Left hindlimb (tissue), 1 donor: Measurements from ENCODE around the gene PEX6.
"Not testable (repeated sequence)": the region's sequence is repeated elsewhere in the genome, so short reads cannot be mapped to it uniquely, and the experiment has no call there.

Source experiments
- DNase-seq: peaks from one replicate; pipeline ENCODE4 v3.0.0-alpha.2; 2018

PEX6 gene

GRCh38 chr6:42963179-42963854 lies 15.7 kb downstream of the PEX6 start:
- no peak for DNase-seq

- DNase-seq = no peak
Observed at GRCh38 chr6:42962502-42963178, 16.3 kb downstream of the PEX6 start.

GRCh38 chr6:42962096-42962495 lies 16.9 kb downstream of the PEX6 start:
- DNase-seq = no peak

DNA sequence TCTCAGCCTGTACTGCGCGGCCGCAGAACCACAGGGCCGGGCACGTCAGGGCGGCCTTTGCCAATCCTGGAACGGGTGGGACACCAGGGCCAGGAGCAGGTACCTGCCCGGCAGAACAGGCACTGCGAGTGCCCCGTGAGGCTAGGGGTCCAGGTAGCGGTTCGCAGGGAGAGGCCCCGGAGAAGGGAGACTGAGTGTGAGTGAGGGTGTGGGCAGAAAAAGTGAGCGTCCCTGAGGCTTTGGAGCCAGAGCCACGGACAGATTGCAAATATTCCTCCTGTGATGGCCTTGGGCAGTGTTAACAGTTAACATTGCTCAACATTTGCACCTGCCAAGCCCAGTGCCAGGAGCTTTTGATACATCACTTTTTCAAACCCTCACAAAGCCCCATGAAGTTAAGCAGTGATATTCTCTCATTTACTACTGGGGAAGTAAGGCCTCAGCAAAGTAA lies 17.9 kb downstream of the PEX6 start:
- DNase-seq = no peak

- DNase-seq = peak; percentile 48
Observed at GRCh38 chr6:42960243-42961019, 18.6 kb downstream of the PEX6 start, which contains the start of gene GNMT. Gene GNMT (plus strand): TSS chr6:42960754. CDS start chr6:42960768, 14 bp downstream.

GRCh38 chr6:42959917-42960242 lies 19.1 kb downstream of the PEX6 start:
- no peak for DNase-seq

DNA sequence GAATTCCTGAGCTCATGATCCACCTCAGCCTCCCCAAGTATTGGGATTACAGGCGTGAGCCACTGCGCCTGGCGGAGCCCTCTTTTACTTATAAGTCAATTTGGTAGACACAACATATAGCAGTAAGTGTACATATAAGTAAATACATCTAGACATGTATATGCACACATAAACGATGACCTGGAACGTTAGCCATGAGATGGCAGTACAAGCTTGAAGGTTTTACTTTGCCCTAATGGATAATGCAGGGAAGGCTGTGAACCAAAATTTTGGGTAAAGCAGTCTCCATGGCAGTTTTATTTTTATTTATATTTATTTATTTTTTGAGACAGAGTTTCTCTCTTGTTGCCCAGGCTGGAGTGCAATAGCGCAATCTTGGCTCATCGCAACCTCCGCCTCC lies 20.9 kb downstream of the PEX6 start:
- DNase-seq = no peak

DNA sequence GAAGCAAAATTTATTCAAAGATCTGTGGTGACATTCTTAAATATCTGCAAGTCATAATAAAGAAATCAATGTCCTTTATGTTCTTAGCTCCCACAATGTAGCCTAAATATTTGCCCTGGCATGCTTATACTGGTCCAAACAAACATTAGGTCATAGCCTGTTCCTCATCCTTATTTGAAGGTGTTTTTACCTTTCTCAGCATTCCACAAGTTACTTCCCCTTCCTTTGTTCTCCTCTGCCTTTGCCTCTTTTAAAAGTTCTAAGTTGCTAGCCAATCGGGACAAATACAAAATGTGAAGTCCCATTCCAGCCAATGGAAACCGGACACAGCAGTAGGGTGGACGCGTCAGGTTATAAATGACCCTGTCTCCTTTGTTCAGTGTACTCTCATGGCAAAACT lies 24.6 kb downstream of the PEX6 start:
- not testable (repeated sequence) for DNase-seq

DNA sequence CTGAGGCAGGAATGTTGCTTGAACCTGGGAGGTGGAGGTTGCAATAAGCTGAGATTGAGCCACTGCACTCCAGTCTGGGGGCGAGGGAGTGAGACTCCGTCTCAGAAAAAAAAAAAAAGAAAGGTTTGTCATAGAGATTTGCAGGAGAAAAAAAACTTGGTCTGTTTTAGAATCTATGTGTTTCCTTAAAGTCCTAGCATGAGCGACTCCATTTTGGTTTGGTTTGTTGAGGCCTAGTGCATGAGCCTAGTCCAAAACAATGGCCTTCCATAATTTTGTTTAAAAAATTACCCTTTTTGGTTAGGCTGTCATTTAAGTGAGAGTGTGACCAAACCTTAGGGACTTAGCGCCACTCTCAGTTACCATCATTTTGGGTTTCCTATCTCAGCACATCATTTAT lies 26.6 kb downstream of the PEX6 start:
- no peak for DNase-seq

DNA sequence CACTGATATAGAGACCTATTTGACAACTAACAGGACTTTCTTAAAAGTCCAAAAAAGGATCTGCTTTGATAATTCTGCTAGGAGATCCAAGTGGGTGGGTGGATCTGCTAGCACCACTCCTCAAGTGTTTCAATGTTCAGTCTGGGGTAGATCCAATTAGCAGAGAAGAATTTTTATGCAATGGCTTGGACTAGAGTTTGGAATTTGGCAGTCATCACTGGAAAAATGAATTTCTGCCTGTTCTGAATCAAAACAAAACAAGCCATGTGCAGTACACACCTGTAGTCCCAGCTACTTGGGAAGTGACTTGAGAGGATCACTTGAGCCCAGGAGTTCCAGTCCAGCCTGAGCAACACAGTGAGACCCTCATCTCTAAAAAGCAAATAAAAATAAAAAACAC lies 31.0 kb downstream of the PEX6 start:
- no peak for DNase-seq

DNA sequence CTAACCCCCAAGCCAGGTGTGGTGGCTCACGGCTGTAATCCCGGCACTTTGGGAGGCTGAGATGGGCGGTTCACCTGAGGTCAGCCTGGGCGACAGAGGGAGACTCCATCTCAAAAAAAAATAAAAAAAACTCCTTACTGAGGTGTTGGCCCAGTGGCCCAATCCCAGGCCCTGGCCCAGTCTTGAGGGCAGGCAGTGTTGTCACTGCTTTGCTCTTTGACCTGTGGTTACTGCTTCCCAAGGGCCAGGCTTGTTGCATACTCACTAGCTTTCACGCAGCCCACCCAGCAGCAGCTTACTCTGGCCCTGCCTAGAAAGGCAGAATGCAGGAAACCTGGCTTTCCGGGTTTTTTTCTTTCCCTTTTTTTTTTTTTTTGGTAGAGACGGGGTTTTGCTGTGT lies 36.5 kb downstream of the PEX6 start:
- DNase-seq = no peak

DNA sequence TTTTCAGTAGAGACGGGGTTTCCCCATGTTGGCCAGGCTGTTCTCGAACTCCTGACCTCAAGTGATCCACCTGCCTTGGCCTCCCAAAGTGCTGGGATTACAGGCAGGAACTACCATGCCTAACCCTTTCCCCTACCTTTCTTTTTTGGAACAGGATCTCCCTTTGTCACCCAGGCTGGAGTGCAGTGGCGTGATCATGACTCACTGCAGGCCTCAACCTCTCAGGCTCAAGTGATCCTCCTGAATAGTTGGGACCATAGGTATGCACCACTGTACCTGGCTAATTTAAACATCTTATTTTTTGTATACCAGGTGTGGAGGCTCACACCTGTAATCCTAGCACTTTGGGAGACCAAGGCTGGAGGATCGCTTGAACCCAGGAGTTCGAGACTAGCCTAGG lies 37.6 kb downstream of the PEX6 start:
- not testable (repeated sequence) for DNase-seq

DNA sequence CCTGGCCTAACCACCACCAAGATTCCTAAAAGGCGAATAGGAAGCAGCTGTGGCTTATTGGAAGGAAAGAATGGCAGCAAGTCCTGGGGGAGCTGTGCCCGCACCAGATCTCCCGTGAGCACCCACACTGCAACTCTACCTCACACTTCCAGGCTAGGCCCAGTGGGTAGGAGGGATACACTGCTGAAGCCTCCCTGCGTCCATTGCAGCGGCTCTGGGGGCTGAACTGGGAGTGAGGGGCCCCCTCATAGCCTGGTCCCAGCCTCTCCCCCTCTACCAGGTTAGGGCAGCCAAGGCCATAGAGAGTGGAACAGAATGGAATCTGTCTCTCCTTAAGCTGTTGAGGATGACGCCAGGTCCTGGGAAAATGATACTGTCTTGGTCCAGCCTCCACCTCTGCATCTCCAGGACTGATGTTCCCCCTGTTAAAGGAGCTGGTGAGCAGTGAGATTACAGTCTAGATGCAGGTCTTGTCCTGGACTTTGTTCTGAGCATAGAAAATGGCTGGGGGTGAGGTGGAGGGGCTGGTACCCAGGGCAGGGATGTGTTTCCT lies 38.4 kb downstream of the PEX6 start:
- DNase-seq = no peak

GRCh38 chr6:42939810-42940167 lies 39.2 kb downstream of the PEX6 start:
- no peak for DNase-seq

GRCh38 chr6:42938987-42939809 lies 39.8 kb downstream of the PEX6 start:
- DNase-seq = no peak

GRCh38 chr6:42938428-42938796 lies 40.6 kb downstream of the PEX6 start:
- DNase-seq = no peak

DNA sequence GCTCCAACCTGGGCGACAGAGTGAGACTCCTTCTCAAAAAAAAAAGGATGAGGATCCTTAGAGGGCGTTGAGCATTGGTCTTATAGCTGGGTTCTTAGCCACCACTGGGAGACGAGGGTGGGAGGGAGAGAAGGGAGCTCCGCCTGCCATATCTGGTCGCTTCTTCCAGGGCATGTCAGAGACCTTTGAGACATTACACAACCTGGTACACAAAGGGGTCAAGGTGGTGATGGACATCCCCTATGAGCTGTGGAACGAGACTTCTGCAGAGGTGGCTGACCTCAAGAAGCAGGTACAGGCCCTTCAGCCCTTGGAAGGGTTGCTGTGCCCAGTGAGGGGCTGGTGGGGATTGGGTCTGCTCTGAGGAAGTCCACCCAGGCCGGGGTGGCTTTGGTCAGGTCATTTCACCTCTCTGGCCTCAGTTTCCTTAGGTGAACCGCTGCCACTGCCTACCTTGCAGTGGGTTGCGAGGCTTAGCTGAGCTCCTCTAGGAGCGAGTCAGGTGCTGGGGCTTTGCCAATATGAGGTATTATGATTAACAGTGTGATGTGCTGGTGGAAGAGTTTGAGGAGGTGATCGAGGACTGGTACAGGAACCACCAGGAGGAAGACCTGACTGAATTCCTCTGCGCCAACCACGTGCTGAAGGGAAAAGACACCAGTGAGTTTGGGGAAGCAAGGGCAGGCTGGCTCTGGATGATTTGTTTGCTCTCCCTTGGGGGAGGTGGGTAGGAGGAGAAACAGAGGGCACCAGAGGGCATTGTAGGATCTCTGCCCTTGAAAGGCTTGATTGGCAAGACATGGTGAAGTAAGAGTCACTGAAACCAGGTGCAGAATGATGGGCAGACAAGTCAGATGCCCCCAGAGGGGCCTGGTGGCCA lies 41.2 kb downstream of the PEX6 start:
- no peak for DNase-seq

- no peak for DNase-seq
Observed at GRCh38 chr6:42936398-42936797, 42.6 kb downstream of the PEX6 start.

DNA sequence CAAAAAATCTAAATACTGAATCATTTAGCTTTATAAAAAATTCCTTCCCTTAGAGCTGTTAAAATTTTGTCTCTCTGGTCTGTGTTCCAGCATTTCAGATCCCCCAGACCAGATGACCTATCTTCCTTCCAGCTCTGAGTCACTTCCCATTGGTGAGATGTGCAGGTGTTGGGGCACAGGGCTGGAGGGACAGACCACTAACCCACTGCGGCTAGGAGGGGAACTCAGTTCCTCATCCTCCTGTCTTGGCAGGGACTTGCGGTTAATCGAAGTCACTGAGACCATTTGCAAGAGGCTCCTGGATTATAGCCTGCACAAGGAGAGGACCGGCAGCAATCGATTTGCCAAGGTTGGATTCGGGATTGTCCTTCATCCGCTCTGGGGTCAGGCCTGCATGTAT lies 43.7 kb downstream of the PEX6 start:
- no peak for DNase-seq

GRCh38 chr6:42933205-42933604 lies 45.8 kb downstream of the PEX6 start:
- DNase-seq = no peak

DNA sequence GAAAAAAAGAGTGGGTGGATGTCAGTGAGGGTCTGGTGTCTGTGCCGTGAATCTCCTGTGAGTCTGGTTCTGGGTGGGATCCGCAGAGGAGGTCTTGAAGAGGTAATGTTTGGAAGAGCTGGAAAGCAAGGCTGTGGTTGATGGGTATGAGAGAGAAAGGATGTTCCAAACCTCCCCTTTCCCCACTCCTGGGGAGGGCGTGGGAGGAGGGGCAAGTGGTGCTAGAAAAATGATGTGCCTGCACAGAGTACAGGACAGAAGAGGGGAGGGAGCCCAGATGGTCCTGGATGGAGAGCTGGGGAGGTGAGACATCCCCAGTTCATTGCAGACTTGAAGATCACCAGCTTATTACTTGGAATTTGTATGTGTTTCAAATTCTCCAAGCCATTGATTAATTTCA lies 46.6 kb downstream of the PEX6 start:
- no peak for DNase-seq

GRCh38 chr6:42929821-42930360 lies 49.1 kb downstream of the PEX6 start:
- peak; percentile 80 for DNase-seq
